H9 (cell line): ENCODE measurements around the gene TFF3. TPM values are rescaled to one million over a fixed set of nuclear protein-coding genes. Genes with fewer than 3 reads are reported as not detected.

Experiments
- DNase-seq: peaks from one replicate; pipeline ENCODE4 v3.0.0-alpha.2; 2017
- H2AFZ ChIP-seq: one replicate; pipeline ENCODE4 v1.6.1; 2013; ENCODE audit warnings: mild to moderate bottlenecking, low read length, control low read depth, moderate library complexity
- H2AK5ac ChIP-seq: 2 replicates; pipeline ENCODE4 v1.6.1; 2013; ENCODE audit warnings: low read length, control low read depth, mixed read lengths; ENCODE audit not compliant: insufficient read length
- H2BK120ac ChIP-seq: one replicate; pipeline ENCODE4 v1.6.1; 2013; ENCODE audit warnings: low read depth, mild to moderate bottlenecking, low read length, control low read depth, inconsistent platforms; ENCODE audit not compliant: poor library complexity, severe bottlenecking
- H2BK12ac ChIP-seq: 2 replicates; pipeline ENCODE4 v1.6.1; 2013; ENCODE audit warnings: low read length, control low read depth, mixed read lengths, low read depth; ENCODE audit not compliant: insufficient read length
- H2BK15ac ChIP-seq: 2 replicates; pipeline ENCODE4 v1.6.1; 2013; ENCODE audit warnings: low read depth, low read length, control low read depth
- H2BK20ac ChIP-seq: one replicate; pipeline ENCODE4 v1.6.1; 2013; ENCODE audit warnings: low read depth, mild to moderate bottlenecking, low read length, control low read depth, inconsistent platforms; ENCODE audit not compliant: poor library complexity, severe bottlenecking
- H2BK5ac ChIP-seq: 2 replicates; pipeline ENCODE4 v1.6.1; 2013; ENCODE audit warnings: low read length, control low read depth, mixed read lengths; ENCODE audit not compliant: insufficient read length
- H3K14ac ChIP-seq: 2 replicates; pipeline ENCODE4 v1.6.1; 2013; ENCODE audit warnings: low read length, control low read depth; ENCODE audit not compliant: insufficient read depth
- H3K18ac ChIP-seq: 2 replicates; pipeline ENCODE4 v1.6.1; 2013; ENCODE audit warnings: low read depth, mild to moderate bottlenecking, mixed read lengths, low read length, control low read depth; ENCODE audit not compliant: insufficient read length
- H3K23ac ChIP-seq: 2 replicates; pipeline ENCODE4 v1.6.1; 2013; ENCODE audit warnings: low read length, control low read depth, mixed read lengths, low read depth; ENCODE audit not compliant: insufficient read length
- H3K23me2 ChIP-seq: 2 replicates; pipeline ENCODE4 v1.6.1; 2013; ENCODE audit warnings: low read depth, mild to moderate bottlenecking, mixed read lengths, low read length, control low read depth; ENCODE audit not compliant: insufficient read length, poor library complexity, severe bottlenecking
- H3K27ac ChIP-seq: 2 replicates; pipeline ENCODE4 v1.5.1; 2013; ENCODE audit warnings: low read length, control low read depth, mixed read lengths, low read depth; ENCODE audit not compliant: insufficient read length
- H3K27me3 ChIP-seq: 2 replicates; pipeline ENCODE4 v1.6.1; 2013; ENCODE audit warnings: low read length, control low read depth, inconsistent platforms; ENCODE audit not compliant: insufficient read depth
- H3K4ac ChIP-seq: 2 replicates; pipeline ENCODE4 v1.6.1; 2013; ENCODE audit warnings: low read depth, mild to moderate bottlenecking, control low read depth, inconsistent platforms, low read length, moderate library complexity
- H3K4me1 ChIP-seq: 2 replicates; pipeline ENCODE4 v1.6.1; 2013; ENCODE audit warnings: low read length, control low read depth, inconsistent platforms; ENCODE audit not compliant: insufficient read depth
- H3K4me2 ChIP-seq: 2 replicates; pipeline ENCODE4 v1.6.1; 2013; ENCODE audit warnings: low read length, control low read depth, mixed read lengths; ENCODE audit not compliant: insufficient read length, insufficient read depth
- H3K56ac ChIP-seq: 2 replicates; pipeline ENCODE4 v1.6.1; 2013; ENCODE audit warnings: low read depth, mild to moderate bottlenecking, mixed read lengths, low read length, control low read depth; ENCODE audit not compliant: insufficient read length
- H3K79me1 ChIP-seq: 2 replicates; pipeline ENCODE4 v1.6.1; 2013; ENCODE audit warnings: low read depth, mild to moderate bottlenecking, moderate library complexity, low read length, control low read depth, inconsistent platforms; ENCODE audit not compliant: insufficient read depth, poor library complexity, severe bottlenecking
- H3K79me2 ChIP-seq: 2 replicates; pipeline ENCODE4 v1.6.1; 2013; ENCODE audit warnings: low read length, control low read depth, inconsistent platforms; ENCODE audit not compliant: insufficient read depth
- H3K9ac ChIP-seq: 2 replicates; pipeline ENCODE4 v1.6.1; 2013; ENCODE audit warnings: low read length, control low read depth, mixed read lengths; ENCODE audit not compliant: insufficient read length; ENCODE audit errors: extremely low read depth
- H3K9me3 ChIP-seq: one replicate; pipeline ENCODE4 v1.6.1; 2013; ENCODE audit warnings: low read depth, low read length, inconsistent platforms; ENCODE audit not compliant: control insufficient read depth
- H3T11ph ChIP-seq: one replicate; pipeline ENCODE4 v1.6.1; 2013; ENCODE audit warnings: mild to moderate bottlenecking, low read length, control low read depth, inconsistent platforms
- H4K20me1 ChIP-seq: one replicate; pipeline ENCODE4 v1.6.1; 2013; ENCODE audit not compliant: control insufficient read depth, insufficient read length, insufficient read depth
- H4K5ac ChIP-seq: 2 replicates; pipeline ENCODE4 v1.6.1; 2013; ENCODE audit warnings: low read depth, mild to moderate bottlenecking, mixed read lengths, low read length, control low read depth; ENCODE audit not compliant: insufficient read length
- H4K8ac ChIP-seq: replicated peaks from 2 replicates; pipeline ENCODE4 v1.6.1; 2013; ENCODE audit warnings: low read length, control low read depth, mixed read lengths, low read depth; ENCODE audit not compliant: insufficient read length
- H4K91ac ChIP-seq: 2 replicates; pipeline ENCODE4 v1.6.1; 2013; ENCODE audit warnings: low read depth, mild to moderate bottlenecking, moderate library complexity, mixed read lengths, low read length, control low read depth; ENCODE audit not compliant: insufficient read length
- H3K27ac Mint-ChIP-seq, 3 experiments: 2 replicates in 2 of 3; 3 replicates in 1 of 3; pipeline ENCODE4 v1.8.0; 2020 to 2021; ENCODE audit warnings: mixed read lengths in 3 of 3, mild to moderate bottlenecking in 1 of 3, moderate library complexity in 1 of 3
- H3K27me3 Mint-ChIP-seq: 2 replicates; pipeline ENCODE4 v1.8.0; 2021; ENCODE audit warnings: low read depth, mild to moderate bottlenecking, moderate library complexity, mixed read lengths
- H3K36me3 Mint-ChIP-seq, 3 experiments: 2 replicates in 2 of 3; 3 replicates in 1 of 3; pipeline ENCODE4 v1.8.0; 2020 to 2021; ENCODE audit warnings: low read depth in 3 of 3, mixed read lengths in 3 of 3; ENCODE audit not compliant: insufficient read depth in 1 of 3
- H3K4me1 Mint-ChIP-seq, 2 experiments: 2 replicates each; pipeline ENCODE4 v1.8.0; 2020; ENCODE audit warnings: mixed read lengths in 2 of 2
- H3K4me3 Mint-ChIP-seq, 2 experiments: 2 replicates in 1 of 2; 3 replicates in 1 of 2; pipeline ENCODE4 v1.8.0; 2020 to 2021; ENCODE audit warnings: mild to moderate bottlenecking in 2 of 2, mixed read lengths in 2 of 2, moderate library complexity in 1 of 2
- H3K9me3 Mint-ChIP-seq, 2 experiments: 2 replicates in 1 of 2; 3 replicates in 1 of 2; pipeline ENCODE4 v1.8.0; 2020; ENCODE audit warnings: mild to moderate bottlenecking in 2 of 2, mixed read lengths in 2 of 2, moderate library complexity in 1 of 2
- WGBS: extraction: QIAGEN DNeasy Blood & Tissue Kit; methylation state at CpG from one replicate; pipeline ENCODE4 v1.1.7; 2013; ENCODE audit warnings: missing lambda C conversion rate, low lambda C conversion rate, mixed read lengths; ENCODE audit not compliant: insufficient read length; ENCODE audit errors: extremely low coverage; 5-methylcytosine and 5-hydroxymethylcytosine counted together
- total RNA-seq: library from RNA; stranded (reverse); gene quantifications from 2 replicates; pipeline ENCODE4 v1.2.1, GENCODE V29; 2021
- TF ChIP-seq, protein P1 (sequence below): fragments of 200-600 bp; sonication (generic); conservative IDR thresholded peaks from 3 replicates; pipeline ENCODE4 v1.8.0; 2021; ENCODE audit warnings: antibody characterized with exemption, mild to moderate bottlenecking

Gene TFF3
- total RNA-seq, 1 experiment from 2014 or later = 1.5 TPM

DNA sequence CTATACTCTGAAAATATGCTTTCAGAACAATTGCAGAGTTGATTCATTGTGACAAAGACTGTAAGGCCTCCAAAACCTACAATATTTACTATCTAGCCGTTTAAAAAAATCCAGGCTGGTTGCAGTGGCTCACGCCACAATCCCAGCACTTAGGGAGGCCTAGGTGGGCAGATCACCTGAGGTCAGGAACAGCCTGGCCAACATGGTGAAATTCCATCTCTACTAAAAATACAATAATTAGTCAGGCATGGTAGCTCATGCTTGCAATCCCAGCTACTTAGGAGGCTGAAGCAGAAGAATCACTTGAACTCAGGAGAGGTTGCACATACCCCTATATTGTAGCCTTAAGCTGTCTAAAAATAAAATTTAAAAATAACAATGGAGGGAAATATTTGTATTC is 40.8 kb upstream of the TFF3 start:
- peaks cover 5 to 6% of the 10 kb centered on the region in 2 experiments; a peak in 2 of 4 replicates for H3K4me1 Mint-ChIP-seq
- no peak overlapping the region for H3K27ac ChIP-seq
- no peaks in the 10 kb centered on the region for H3K9me3 ChIP-seq
- no peak overlapping the region for H3K56ac ChIP-seq
- no peak overlapping the region for H2BK5ac ChIP-seq
- H2AFZ ChIP-seq = no peak overlapping the region
- no peak overlapping the region for H3K4me2 ChIP-seq
- no peaks in the 10 kb centered on the region for H3K27me3 ChIP-seq
- H3K79me2 ChIP-seq = no peaks in the 10 kb centered on the region
- H3K9ac ChIP-seq = no peak overlapping the region
- no peak overlapping the region for H2BK20ac ChIP-seq
- peaks cover 4% of the 10 kb centered on the region for H3K27me3 Mint-ChIP-seq
- TF ChIP-seq, protein P1, sequence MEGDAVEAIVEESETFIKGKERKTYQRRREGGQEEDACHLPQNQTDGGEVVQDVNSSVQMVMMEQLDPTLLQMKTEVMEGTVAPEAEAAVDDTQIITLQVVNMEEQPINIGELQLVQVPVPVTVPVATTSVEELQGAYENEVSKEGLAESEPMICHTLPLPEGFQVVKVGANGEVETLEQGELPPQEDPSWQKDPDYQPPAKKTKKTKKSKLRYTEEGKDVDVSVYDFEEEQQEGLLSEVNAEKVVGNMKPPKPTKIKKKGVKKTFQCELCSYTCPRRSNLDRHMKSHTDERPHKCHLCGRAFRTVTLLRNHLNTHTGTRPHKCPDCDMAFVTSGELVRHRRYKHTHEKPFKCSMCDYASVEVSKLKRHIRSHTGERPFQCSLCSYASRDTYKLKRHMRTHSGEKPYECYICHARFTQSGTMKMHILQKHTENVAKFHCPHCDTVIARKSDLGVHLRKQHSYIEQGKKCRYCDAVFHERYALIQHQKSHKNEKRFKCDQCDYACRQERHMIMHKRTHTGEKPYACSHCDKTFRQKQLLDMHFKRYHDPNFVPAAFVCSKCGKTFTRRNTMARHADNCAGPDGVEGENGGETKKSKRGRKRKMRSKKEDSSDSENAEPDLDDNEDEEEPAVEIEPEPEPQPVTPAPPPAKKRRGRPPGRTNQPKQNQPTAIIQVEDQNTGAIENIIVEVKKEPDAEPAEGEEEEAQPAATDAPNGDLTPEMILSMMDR = no peak
- no peaks in the 10 kb centered on the region for H3K4me1 ChIP-seq
- H4K5ac ChIP-seq = no peak overlapping the region
- H3K18ac ChIP-seq = no peak overlapping the region
- no peaks in the 10 kb centered on the region for H4K20me1 ChIP-seq
- H3K36me3 Mint-ChIP-seq = peaks cover 3 to 5% (median 4%) of the 10 kb centered on the region in 3 experiments; a peak in 6 of 7 replicates
- H3K23me2 ChIP-seq = no peaks in the 10 kb centered on the region
- H2BK12ac ChIP-seq = no peak overlapping the region
- H3K27ac Mint-ChIP-seq = no peak overlapping the region
- H3K9me3 Mint-ChIP-seq = peaks cover 9 to 18% of the 10 kb centered on the region in 2 experiments
- H3T11ph ChIP-seq = no peak overlapping the region
- H3K79me1 ChIP-seq = no peaks in the 10 kb centered on the region
- H3K4me3 Mint-ChIP-seq = no peak overlapping the region
- H2BK120ac ChIP-seq = no peak overlapping the region
- no peak overlapping the region for H2BK15ac ChIP-seq
- no peak overlapping the region for H2AK5ac ChIP-seq
- no CpG with 5 or more reads among the region's 2 CpGs for WGBS
- DNase-seq = no peak
- no peak overlapping the region for H3K23ac ChIP-seq
- H4K91ac ChIP-seq = no peak overlapping the region
- no peak overlapping the region for H3K14ac ChIP-seq
- H4K8ac ChIP-seq = no peak overlapping the region
- H3K4ac ChIP-seq = no peak overlapping the region
